Measurements from ENCODE around the gene ZDHHC12.

ZDHHC12 gene

GRCh38 chr9:128729766-128730517 is 6.0 kb upstream of the ZDHHC12 start:
- Histone ChIP-seq H3K9me3 (ENCODE audit: control insufficient read depth, low read length) (no peaks in the 10 kb centered on the region), H3K4me1 (ENCODE audit: control insufficient read depth, insufficient read depth, low read length) (no peaks in the 10 kb centered on the region), H3K36me3 (ENCODE audit: control insufficient read depth, insufficient read depth, low read length) (no peaks in the 10 kb centered on the region), H3K27me3 (ENCODE audit: control insufficient read depth, insufficient read depth, low read length, poor library complexity, severe bottlenecking) (no peaks in the 10 kb centered on the region), H3K4me3 (ENCODE audit: insufficient read depth, low read depth, low read length) (no peak overlapping the region), H3K27ac (ENCODE audit: insufficient read depth, low read depth, low read length, poor library complexity, severe bottlenecking) (no peak overlapping the region)
- WGBS, 2 experiments = 92 to 94% methylated on average over 27 of the region's 27 CpGs

DNA sequence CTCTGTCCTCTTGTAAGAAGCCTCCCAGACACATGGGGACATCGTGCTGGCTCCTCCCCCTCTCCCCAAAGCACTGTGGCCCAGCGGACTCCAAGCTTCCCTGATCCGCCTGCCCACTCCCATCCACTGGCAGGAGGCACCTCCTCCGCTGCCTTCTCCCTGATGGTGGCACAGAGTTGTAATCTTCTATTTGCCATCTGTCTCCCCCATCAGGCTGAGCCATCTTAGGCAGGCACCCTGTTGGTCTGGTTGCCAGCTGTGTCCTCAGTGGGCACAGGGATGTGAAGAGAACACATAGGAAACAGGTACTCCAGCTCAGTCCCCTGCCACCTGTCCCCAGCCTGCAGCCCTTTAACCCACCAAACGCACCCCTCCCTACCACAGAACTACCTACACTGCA is 5.4 kb upstream of the ZDHHC12 start:
- Histone ChIP-seq H3K36me3 (ENCODE audit: control insufficient read depth, insufficient read depth, low read length) (no peaks in the 10 kb centered on the region), H3K4me1 (ENCODE audit: control insufficient read depth, insufficient read depth, low read length) (no peaks in the 10 kb centered on the region), H3K4me3 (ENCODE audit: insufficient read depth, low read depth, low read length) (no peak overlapping the region), H3K27me3 (ENCODE audit: control insufficient read depth, insufficient read depth, low read length, poor library complexity, severe bottlenecking) (no peaks in the 10 kb centered on the region), H3K9me3 (ENCODE audit: control insufficient read depth, low read length) (no peaks in the 10 kb centered on the region), H3K27ac (ENCODE audit: insufficient read depth, low read depth, low read length, poor library complexity, severe bottlenecking) (no peak overlapping the region)
- 81 to 82% methylated on average over 5 of the region's 5 CpGs for WGBS, 2 experiments

- Histone ChIP-seq H3K9me3 (ENCODE audit: control insufficient read depth, low read length) (no peaks in the 10 kb centered on the region), H3K4me3 (ENCODE audit: insufficient read depth, low read depth, low read length) (no peak overlapping the region), H3K4me1 (ENCODE audit: control insufficient read depth, insufficient read depth, low read length) (peaks cover 2% of the 10 kb centered on the region), H3K27ac (ENCODE audit: insufficient read depth, low read depth, low read length, poor library complexity, severe bottlenecking) (no peak overlapping the region), H3K27me3 (ENCODE audit: control insufficient read depth, insufficient read depth, low read length, poor library complexity, severe bottlenecking) (no peaks in the 10 kb centered on the region), H3K36me3 (ENCODE audit: control insufficient read depth, insufficient read depth, low read length) (no peaks in the 10 kb centered on the region)
- WGBS, 2 experiments = 86 to 87% methylated on average over 7 of the region's 7 CpGs
Measured at GRCh38 chr9:128728298-128728697, 4.4 kb upstream of the ZDHHC12 start.

GRCh38 chr9:128727640-128728248 is 3.8 kb upstream of the ZDHHC12 start:
- no peak overlapping the region for H3K27ac ChIP-seq (ENCODE audit: insufficient read depth, low read depth, low read length, poor library complexity, severe bottlenecking)
- H3K4me1 ChIP-seq (ENCODE audit: control insufficient read depth, insufficient read depth, low read length) = peaks cover 7% of the 10 kb centered on the region
- H3K9me3 ChIP-seq (ENCODE audit: control insufficient read depth, low read length) = no peaks in the 10 kb centered on the region
- H3K36me3 ChIP-seq (ENCODE audit: control insufficient read depth, insufficient read depth, low read length) = no peaks in the 10 kb centered on the region
- no peak overlapping the region for H3K4me3 ChIP-seq (ENCODE audit: insufficient read depth, low read depth, low read length)
- H3K27me3 ChIP-seq (ENCODE audit: control insufficient read depth, insufficient read depth, low read length, poor library complexity, severe bottlenecking) = no peaks in the 10 kb centered on the region
- WGBS, 2 experiments = 93 to 94% methylated on average over 5 of the region's 5 CpGs

- Histone ChIP-seq H3K36me3 (ENCODE audit: control insufficient read depth, insufficient read depth, low read length) (no peaks in the 10 kb centered on the region), H3K27me3 (ENCODE audit: control insufficient read depth, insufficient read depth, low read length, poor library complexity, severe bottlenecking) (no peaks in the 10 kb centered on the region), H3K27ac (ENCODE audit: insufficient read depth, low read depth, low read length, poor library complexity, severe bottlenecking) (peak overlapping the region; percentile 29), H3K9me3 (ENCODE audit: control insufficient read depth, low read length) (no peaks in the 10 kb centered on the region), H3K4me1 (ENCODE audit: control insufficient read depth, insufficient read depth, low read length) (peaks cover 7% of the 10 kb centered on the region), H3K4me3 (ENCODE audit: insufficient read depth, low read depth, low read length) (peak overlapping the region; percentile 53)
- WGBS, 2 experiments = 34 to 39% methylated on average over 10 of the region's 10 CpGs
Measured at GRCh38 chr9:128724744-128725211, 851 bp upstream of the ZDHHC12 start.

- WGBS, 2 experiments = 44 to 46% methylated on average over 7 of the region's 7 CpGs
- Histone ChIP-seq H3K36me3 (ENCODE audit: control insufficient read depth, insufficient read depth, low read length) (no peaks in the 10 kb centered on the region), H3K4me3 (ENCODE audit: insufficient read depth, low read depth, low read length) (peak overlapping the region; percentile 53), H3K9me3 (ENCODE audit: control insufficient read depth, low read length) (no peaks in the 10 kb centered on the region), H3K27ac (ENCODE audit: insufficient read depth, low read depth, low read length, poor library complexity, severe bottlenecking) (no peak overlapping the region), H3K27me3 (ENCODE audit: control insufficient read depth, insufficient read depth, low read length, poor library complexity, severe bottlenecking) (no peaks in the 10 kb centered on the region), H3K4me1 (ENCODE audit: control insufficient read depth, insufficient read depth, low read length) (peaks cover 7% of the 10 kb centered on the region)
Measured at GRCh38 chr9:128723352-128723865, 518 bp downstream of the ZDHHC12 start.

GRCh38 chr9:128722380-128723351 is 1.3 kb downstream of the ZDHHC12 start:
- H3K4me3 ChIP-seq (ENCODE audit: insufficient read depth, low read depth, low read length) = peak overlapping the region; percentile 53
- no peaks in the 10 kb centered on the region for H3K9me3 ChIP-seq (ENCODE audit: control insufficient read depth, low read length)
- no peak overlapping the region for H3K27ac ChIP-seq (ENCODE audit: insufficient read depth, low read depth, low read length, poor library complexity, severe bottlenecking)
- H3K27me3 ChIP-seq (ENCODE audit: control insufficient read depth, insufficient read depth, low read length, poor library complexity, severe bottlenecking) = no peaks in the 10 kb centered on the region
- WGBS, 2 experiments = 85 to 86% methylated on average over 9 of the region's 9 CpGs
- no peaks in the 10 kb centered on the region for H3K36me3 ChIP-seq (ENCODE audit: control insufficient read depth, insufficient read depth, low read length)
- H3K4me1 ChIP-seq (ENCODE audit: control insufficient read depth, insufficient read depth, low read length) = peaks cover 7% of the 10 kb centered on the region

DNA sequence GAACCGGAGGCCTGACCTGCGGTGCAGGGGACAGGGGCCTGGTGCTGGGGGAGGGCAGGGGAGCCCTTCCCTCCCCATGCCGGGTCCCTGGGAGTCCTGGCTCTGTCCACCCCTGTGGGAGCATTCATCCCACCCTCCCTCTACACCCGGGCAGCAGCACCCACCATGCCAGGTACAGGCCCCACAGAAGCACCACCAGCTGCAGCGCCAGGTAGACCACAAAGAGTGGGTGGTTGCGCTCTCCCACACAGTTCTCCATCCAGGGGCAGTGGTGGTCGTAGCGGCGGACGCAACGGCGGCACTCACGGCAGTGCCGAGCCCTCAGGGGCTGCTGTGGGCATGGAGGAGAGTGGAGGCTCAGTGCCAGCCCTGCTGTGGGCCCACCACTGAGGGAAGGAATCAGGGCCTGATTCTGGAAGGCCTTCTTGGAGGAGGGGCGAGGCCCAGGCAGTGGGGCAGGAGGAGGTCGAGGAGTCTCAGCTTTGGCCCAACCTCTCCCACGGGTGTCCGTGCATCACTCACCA is 2.4 kb downstream of the ZDHHC12 start:
- 95 to 96% methylated on average over 18 of the region's 18 CpGs for WGBS, 2 experiments

DNA sequence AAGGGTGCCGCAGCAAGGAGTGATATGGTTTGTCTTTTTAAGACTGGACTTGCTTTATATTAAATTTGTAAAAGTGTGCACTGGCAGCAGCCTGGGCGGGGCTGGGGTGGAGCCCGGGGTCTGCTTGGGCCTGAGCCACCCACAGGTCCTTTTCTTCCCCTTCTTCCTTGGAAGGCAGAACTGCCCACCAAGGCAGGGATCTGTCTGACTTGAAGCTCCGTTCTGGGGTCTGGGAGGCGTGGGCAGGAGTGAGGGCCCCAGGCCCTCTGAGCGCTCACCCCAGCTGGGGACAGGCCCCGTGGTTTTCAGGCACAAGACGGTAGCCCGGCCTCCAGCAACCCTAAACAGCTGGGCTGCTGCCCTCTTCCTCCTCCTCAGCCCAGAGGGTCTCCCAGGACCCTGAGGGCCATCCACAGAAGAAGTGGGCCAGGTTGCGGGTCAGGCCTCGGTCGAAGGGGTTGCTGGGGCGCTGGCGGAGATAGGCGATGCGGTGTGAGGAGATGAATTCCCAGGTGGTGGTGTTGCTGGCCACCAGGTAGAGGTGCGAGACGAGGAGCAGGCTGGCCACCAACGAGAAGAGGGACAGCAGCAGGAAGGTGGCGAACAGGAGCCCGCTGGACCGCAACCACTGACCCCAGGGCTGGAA is 3.0 kb downstream of the ZDHHC12 start:
- Histone ChIP-seq H3K4me1 (ENCODE audit: control insufficient read depth, insufficient read depth, low read length) (peaks cover 7% of the 10 kb centered on the region), H3K4me3 (ENCODE audit: insufficient read depth, low read depth, low read length) (no peak overlapping the region), H3K9me3 (ENCODE audit: control insufficient read depth, low read length) (no peaks in the 10 kb centered on the region), H3K27ac (ENCODE audit: insufficient read depth, low read depth, low read length, poor library complexity, severe bottlenecking) (no peak overlapping the region), H3K36me3 (ENCODE audit: control insufficient read depth, insufficient read depth, low read length) (no peaks in the 10 kb centered on the region), H3K27me3 (ENCODE audit: control insufficient read depth, insufficient read depth, low read length, poor library complexity, severe bottlenecking) (no peaks in the 10 kb centered on the region)
- 95% methylated on average over 22 of the region's 22 CpGs for WGBS, 2 experiments

More for the DNA sequence above, 2.4 kb downstream of the ZDHHC12 start:
- Histone ChIP-seq H3K9me3 (ENCODE audit: control insufficient read depth, low read length) (no peaks in the 10 kb centered on the region), H3K4me1 (ENCODE audit: control insufficient read depth, insufficient read depth, low read length) (peaks cover 7% of the 10 kb centered on the region), H3K27me3 (ENCODE audit: control insufficient read depth, insufficient read depth, low read length, poor library complexity, severe bottlenecking) (no peaks in the 10 kb centered on the region), H3K36me3 (ENCODE audit: control insufficient read depth, insufficient read depth, low read length) (no peaks in the 10 kb centered on the region), H3K4me3 (ENCODE audit: insufficient read depth, low read depth, low read length) (no peak overlapping the region), H3K27ac (ENCODE audit: insufficient read depth, low read depth, low read length, poor library complexity, severe bottlenecking) (no peak overlapping the region)

Data from ectodermal cell (in vitro differentiated cells).